ENCODE data around the gene WDR88.
"Not testable (repeated sequence)": the region's sequence is repeated elsewhere in the genome, so short reads cannot be mapped to it uniquely, and the experiment has no call there.

Gene WDR88

DNA sequence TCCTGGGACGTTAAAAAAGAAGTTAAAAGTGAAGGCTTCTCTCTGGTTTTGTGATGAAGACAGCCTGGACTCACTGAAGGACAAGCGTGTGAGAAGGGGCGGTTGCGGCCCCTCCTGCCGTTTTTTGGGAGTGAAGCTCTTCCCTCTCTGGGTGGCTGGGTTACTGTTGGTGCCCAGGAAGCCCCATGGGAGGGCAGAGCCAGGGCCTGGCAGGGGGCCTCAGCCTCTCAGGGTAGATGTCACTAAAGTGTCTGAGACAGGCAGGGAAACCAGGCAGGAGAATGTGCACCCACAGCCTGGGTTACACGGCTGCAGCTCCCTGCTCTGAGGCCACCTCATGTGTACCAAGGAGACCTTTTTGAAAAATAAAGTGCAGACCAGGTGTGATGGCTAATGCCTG, 1.5 kb upstream of the WDR88 start:
- no peak for DNase-seq

DNA sequence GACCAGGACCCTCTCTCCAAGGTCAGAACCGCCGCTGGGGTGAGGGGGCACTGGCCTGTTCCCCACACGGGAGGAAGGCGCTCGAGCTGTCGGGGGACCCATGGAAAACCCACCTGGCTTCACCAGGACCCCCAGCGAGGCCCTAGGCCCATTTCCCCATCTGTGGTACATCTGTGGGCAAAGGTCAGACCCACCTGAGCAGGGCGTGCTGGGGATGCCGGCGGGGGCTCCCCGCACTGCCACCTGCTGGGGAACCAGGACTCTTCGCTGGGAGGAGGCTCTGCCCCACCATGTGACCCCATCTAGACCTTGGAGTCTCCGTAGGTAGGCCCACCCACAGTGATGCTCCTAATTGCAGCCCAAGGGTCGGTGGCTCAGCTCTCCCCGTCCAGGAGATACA, 511 bp downstream of the WDR88 start:
- DNase-seq = no peak

DNA sequence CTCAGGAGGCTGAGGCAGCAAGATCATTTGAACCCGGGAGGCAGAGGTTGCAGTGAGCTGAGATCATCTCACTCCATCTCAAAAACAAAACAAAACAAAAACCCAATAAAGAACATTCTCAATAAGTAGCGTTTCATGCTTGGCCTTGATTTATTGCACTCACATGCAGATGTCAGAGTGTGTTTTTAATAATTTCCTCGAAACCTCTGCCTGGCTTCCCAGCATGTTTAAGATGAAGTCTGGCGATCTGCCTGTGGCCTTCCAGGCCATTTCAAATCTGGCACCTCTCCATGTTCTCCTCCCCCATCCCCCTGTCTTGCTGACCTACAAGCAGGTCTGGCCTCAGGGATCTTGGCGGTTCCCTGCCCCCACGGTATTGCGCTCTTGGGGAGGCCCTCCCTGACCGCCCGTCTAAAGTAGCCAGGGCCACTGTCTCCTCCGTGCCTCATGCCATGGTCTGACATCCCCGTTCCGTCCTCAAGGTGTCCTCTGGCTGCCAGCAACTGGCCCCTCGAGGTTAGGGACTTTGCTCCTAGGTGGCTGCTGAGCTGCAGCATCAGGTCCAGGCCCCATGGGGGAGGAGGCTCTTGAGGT, 1.6 kb downstream of the WDR88 start:
- no peak for DNase-seq

DNA sequence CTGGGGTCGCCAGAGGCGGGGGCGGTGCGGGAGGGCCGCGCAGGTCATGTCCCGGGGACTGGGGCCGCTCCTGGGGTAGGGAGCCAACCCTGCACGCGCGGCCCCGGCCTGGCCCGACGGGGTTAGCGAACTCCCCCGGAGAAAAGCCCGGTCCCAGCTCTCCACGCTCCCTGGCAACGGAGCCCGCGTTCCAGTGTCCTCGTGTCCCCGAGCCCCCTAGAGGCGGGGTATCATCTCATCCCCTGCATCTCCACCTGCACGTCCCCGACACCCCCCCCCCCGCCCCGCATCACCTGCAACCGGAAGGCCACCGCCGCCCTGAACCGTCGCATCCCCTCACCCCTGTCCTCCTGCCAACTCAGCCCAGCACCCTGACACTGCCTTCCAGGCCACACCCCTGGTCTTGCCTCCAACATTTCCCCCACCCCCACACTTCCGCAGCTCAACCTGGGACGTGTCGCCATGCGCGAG, 2.7 kb downstream of the WDR88 start:
- DNase-seq = no peak

DNA sequence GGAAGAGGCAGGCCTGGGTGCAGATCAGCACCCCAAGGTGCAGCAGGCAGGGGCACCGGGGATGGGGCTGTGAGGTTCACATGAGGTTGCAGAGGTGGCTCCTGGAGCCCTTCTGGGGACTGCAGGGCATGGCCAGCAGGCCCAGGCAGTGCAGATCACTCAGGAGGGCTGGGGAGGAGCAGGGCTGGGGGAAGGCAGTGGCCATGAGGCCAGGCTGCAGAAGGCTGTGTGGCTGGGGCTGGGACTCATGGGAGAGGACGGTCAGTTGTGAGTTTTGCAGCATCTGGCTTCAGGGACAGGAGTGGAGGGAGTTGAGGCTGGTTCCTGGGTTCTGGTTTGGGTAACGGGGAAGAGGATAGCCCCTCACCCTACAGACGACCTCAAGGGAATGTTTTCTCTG, 7.3 kb downstream of the WDR88 start:
- no peak for DNase-seq

DNA sequence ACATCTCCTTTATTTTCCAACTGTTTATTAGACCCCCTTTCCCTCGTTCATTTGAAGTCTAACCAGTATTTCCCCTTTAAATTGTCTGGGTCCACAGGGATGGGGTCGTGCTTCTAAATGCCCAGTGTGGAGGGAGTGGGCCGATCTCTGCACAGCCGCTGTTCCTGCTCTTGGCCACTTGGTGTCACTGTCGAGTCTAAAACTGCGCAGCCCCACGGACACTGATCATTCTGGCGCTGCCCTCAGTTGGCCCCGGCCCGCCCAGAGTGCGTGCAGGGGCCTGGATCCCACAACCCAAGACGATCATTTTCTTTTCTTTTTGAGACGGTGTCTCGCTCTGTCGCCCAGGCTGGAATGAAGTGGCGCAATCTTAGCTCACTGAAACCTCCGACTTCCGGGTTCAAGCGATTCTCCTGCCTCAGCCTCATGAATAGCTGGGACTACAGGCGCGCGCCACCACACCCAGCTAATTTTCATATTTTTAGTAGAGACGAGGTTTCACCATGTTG, 12.0 kb downstream of the WDR88 start:
- peak; percentile 52 for DNase-seq

DNA sequence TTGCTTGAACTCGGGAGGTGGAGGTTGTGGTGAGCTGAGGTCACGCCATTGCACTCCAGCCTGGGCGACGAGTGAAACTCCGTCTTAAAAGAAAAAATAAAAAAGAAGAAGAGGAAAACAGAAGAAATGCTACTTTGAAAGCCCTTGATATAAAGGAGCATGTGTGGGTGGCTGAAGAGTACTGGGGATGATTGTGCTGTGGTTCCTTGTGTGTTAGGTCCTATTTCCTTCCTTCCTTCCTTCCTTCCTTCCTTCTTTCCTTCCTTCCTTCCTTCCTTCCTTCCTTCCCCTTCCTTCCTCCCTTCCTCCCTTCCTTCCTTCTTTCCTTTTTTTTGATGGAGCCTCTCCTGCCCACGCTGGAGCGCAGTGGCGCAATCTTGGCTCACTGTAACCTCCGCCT, 14.3 kb downstream of the WDR88 start:
- DNase-seq = no peak

DNA sequence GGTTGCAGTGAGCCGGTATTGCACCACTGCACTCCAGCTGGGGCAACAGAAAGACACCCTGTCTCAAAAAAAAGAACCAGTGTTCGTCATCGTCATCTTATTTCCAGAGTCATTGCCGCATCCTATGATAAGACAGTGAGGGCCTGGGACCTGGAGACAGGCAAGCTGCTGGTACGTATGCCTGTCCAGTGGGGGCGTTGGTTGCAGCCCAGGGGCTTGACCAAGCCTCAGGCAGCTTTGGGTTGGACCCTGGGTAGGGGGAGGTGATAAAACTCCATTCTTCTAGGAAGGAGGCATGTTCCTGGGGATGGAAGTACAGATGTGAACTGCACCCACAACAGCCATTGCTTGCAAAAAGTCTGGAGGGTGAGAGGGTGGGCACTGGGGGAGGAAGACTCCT, 15.6 kb downstream of the WDR88 start:
- DNase-seq = no peak

DNA sequence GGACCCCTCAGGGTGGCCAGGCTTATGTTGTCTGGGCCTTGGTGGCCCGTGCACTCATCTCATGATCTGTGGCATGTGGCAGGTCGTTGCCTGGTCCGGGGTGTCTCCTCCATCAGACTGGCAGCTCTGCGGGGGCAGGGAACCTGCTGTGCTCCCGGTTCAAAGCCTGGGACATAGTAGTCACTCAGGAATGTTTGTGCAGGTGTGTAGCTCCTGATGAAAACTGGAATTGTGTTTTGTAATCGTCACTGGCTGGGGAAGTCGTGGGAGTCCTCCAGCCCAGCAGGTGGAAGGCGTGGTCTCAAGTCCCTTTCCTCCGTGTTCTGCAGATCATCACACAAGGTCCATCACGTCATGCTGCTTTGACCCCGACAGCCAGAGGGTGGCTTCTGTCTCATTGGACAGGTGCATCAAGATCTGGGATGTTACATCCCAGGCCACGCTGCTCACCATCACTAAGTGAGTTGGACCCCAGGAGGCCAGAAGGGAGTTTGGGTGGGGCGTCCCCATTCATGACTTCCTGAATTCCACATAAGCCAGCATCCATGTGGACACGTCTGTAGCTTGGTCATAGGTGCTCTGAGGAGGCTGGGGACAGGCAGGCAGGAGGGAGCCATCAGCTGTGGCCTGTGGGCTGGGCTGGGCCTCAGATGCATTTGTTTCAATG, 19.1 kb downstream of the WDR88 start:
- DNase-seq = peak; percentile 52

DNA sequence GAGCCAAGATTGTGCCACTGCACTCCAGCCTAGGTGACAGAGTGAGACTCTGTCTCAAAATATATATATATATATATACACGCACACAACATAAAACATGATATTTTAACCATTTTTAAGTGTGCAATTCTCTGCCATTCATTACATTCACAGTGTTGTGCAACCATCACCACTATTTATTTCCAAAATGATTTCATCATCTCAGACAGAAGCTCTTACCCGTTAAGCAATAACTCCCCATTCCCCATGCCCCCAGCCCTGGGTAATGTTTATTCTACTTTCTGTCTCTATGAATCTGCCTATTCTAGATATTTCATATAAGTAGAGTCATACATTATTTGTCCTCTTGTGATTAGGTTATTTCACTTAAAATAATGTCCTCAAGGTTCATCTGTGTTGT, 20.3 kb downstream of the WDR88 start:
- DNase-seq = no peak

DNA sequence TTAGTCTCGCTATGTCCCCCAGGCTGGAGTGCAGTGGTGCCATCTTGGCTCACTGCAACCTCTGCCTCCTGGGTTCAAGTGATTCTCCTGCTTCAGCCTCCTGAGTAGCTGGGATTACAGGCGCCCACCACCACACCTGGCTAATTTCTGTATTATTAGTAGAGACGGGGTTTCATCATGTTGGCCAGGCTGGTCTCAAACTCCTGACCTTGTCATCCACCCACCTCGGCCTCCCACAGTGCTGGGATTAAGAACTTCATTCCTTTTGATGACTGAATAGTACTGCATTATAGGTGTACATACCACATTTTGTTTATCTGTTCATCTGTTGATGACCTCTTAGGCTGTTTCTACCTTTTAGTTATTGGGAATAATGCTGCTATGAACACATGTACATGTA, 20.7 kb downstream of the WDR88 start:
- DNase-seq = not testable (repeated sequence)

DNA sequence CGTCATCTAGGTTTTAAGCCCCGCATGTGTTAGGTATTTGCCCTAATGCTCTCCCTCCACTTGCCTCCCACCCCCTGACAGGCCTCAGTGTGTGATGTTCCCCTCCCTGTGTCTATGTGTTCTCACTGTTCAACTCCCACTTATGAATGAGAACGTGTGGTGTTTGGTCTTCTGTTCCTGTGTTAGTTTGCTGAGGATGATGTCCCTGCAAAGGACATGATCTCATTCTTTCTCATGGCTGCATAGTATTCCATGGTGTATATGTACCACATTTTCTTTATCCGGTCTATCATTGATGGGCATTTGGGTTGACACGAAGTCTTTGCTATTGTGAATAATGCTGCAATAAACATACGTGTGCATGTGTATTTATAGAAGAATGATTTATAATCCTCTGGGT, 22.4 kb downstream of the WDR88 start:
- DNase-seq = not testable (repeated sequence)

DNA sequence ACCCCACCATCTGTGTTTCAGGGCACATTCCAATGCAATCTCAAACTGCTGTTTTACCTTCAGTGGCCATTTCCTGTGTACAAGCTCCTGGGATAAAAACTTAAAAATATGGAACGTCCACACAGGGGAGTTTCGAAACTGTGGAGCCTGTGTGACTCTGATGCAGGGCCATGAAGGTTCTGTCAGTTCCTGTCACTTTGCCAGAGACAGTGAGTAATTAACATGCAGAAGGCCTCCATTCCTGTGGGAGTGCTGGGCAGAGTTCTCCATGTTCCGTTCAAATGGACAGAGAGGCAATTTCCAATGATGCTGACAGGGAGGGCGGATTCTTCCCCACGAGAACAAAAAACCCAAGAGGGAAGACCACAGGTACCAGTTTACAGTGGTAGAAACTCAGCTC, 24.4 kb downstream of the WDR88 start:
- no peak for DNase-seq

DNA sequence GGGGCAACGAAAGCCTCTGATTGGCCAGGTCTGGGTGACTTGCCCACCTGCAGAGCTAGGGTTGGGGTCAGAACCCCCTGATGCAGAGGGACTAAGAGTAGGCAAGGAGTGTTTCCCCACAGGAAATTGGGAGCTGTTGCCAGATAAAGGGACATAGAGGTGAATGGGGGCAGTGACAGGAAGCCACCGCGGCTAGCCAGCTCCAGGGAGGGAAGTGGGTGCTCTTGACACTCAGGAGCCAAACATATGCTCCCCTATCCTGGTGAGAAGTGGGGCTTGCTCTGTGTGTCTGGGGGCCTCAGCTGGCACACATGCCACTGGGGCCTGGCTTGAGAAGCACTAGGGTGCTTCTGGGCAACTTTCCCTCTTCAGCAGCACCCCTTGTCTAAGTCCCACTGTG, 26.0 kb downstream of the WDR88 start:
- no peak for DNase-seq

DNA sequence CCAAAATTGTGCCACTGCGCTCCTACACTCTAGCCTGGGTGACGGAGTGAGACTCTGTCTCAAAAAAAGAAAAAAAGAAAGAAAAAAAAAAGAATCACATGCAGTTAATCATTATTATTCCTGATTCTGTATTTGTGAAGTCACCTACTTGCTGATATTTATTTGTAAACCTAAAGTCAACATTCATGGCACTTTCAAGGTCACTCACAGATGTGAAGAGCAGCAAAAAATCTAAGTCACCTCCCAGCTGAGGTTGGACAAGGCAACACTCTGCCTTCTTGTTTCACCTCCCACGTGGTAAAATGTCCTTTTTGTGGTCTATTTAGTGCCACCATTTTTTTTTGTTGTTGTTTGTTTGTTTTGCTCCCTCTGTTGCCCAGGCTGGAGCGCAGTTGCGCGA, 26.5 kb downstream of the WDR88 start:
- no peak for DNase-seq

DNA sequence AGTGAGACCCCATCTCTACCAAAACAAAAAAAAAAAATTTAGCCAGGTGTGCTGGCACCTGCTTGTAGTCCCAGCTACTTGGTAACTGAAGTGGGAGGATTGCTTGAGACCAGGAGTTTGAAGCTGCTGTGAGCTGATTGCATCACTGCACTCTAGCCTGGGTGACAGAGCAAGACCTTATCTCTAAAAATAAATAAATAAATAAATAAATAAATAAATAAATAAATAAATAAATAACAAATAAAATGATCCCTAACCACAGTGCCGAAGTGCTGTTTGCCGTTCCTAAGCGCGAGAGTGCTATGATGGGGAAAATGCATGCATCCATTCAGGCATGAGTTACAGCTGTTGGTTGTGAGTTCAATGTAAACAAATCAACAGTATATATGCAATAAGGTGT, 27.2 kb downstream of the WDR88 start:
- no peak for DNase-seq

DNA sequence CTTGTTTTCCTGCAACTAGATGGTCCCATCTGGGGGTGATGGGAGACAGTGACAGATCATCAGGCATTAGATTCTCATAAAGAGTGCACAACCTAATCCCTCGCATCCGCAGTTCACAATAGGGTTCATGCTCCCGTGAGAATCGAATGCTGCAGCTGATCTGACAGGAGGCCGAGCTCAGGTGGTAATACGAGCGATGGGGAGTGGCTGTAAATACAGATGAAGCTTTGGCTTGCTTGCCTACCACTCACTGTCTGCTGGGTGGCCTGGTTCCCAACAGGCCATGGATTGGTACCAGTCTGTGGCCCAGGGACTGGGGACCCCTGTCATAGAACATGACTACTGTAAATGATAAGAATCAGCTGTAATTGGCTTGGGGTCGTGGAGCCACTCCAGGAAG, 28.0 kb downstream of the WDR88 start:
- no peak for DNase-seq

DNA sequence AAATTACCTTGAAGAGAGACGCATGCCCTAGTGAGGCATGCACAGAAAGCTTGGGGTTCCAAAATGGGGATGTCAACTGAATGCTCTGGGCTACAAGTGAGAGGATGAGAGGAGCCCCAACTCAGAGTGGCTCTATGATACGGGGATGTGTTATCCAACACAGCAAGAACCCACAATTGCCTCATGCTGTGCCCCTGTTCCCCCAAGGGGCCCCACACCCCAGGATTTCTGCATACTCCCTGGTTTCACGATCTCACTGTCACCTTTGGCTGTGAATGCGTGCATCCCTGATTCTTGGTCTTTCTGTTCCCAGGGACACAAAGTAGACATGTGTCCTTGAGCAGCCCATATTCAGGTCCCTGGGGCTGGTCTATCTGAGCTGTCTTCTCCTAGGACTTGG, 29.3 kb downstream of the WDR88 start:
- no peak for DNase-seq

DNA sequence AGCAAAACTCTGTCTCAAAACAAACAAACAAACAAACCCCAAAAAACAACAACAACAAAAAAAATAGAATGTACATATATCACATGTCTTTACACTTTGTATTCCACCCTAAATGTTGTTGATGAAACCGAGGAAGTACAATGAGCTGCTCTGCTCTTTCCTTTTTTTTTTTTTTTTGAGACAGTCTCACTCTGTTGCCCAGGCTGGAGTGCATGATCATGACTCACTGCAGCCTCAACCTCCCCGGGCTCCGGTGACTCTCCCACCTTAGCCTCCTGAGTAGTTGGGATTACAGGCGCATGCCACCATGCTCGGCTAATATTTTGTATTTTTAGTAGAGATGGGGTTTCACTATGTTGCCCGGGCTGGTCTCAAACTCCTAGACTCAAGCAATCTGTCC, 31.6 kb downstream of the WDR88 start:
- no peak for DNase-seq

DNA sequence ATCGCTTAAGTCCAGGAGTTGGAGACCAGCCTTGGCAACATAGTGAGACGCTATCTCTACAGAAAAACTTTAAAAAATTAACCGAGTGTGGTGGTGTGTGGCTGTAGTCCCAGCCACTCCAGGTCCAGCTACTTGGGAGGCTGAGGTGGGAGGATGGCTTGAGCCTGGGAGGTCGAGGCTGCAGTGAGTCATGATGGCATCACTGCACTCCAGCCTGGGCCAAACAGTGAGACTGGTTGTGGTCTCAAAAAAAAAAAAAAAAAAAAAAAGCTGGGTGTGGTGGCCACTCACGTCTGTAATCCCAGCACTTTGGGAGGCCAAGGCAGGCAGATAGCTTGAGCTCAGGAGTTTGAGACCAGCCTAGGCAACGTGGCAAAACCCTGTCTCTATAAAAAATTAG, 34.1 kb downstream of the WDR88 start:
- not testable (repeated sequence) for DNase-seq

DNA sequence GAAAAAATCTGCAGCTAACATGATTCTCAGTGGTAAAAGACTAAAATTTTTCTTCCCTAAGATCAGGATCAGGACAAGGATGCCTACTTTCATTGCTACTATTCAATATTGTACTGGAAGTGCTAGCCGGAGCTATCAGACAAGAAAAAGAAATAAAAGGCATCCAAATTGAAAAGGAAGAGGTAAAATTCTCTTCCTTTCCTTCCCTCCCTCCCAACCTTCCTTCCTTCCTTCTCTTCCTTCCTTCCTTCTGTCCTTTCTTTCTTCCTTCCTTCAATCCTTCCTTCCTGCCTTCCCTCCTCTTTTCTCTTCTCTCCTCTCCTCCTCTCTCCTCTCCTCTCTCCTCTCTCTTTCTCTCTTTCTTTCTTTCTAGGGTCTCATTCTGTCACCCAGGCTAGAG, 35.5 kb downstream of the WDR88 start:
- DNase-seq = no peak

DNA sequence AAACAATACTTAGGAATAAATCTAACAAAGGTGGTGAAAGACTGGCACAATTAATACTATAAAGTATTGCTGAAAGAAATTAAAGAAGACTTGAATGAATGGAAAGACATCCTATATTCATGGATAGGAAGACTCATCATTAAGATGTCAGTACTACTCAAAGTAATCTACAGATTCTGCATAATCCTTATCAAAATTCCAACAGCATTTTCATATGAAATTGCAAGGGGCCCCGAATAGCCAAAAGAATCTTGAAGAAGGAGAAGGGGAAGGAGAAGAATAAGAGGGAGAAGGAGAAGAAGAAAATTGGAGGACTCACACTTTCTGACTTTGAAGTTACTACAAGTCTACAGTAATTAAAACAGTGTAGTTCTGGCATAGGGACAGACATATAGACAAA, 36.6 kb downstream of the WDR88 start:
- no peak for DNase-seq

DNA sequence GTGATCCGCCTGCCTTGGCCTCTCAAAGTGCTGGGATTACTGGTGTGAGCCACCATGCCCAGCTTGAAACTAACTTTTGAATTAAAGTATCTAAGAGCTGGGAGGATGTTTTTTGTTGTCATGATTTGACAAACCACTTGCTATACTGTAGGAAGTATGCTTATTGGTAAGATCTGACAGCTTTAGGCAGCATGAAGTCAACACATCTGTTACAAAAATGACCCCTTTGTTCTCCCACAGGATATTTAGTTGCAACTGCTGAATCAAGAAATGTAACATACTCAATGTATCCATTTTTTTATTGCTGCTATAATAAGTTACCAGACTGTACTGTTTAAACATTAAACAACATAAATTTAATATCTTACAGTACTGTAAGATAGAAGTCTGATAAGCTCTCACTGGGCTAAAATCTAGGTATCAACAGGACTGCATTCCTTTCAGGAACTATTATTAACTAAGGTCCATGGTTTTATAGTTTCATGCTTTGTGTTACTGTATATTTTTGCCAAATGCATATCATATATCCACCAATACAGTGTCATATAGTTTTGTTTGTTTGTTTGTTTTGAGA, 39.4 kb downstream of the WDR88 start:
- DNase-seq = no peak

DNA sequence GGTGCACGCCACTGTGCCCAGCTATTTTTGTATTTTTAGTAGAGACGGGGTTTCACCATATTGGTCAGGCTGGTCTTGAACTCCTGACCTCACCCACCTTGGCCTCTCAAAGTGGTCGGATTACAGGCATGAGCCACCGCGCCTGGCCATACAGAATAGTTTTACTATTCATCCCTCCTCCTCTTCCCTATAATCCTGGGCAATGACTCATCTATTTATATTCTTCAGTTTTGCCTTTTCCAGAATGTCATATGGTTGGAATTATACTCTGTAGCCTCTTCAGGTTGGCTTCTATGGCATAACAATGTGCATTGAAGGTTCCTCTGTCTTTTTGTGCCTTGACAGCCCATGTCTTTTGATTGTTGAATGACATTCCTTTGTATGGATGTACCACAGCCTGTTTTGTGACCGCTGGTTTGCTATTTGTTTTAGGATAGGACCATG, 40.0 kb downstream of the WDR88 start:
- DNase-seq = no peak

DNA sequence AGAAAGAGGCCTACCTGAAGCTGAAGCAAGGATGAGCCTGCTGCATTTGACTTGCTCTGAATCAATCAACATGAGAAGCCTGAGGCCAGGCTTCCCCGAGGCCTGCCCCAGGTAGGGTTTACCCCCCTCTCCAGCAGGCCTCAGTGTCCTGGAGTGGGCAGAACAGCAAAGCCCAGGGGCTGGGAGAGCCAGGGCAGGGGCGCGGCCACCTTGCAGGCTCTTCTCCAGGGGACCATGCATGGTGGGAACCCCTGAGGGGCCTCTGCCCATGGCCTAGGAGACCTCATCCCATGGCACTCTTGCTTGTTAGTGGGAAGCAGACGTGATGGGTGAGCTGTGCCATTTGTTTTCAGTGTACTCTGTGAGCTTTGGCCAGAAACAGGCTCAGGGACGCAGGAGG, 42.3 kb downstream of the WDR88 start:
- DNase-seq = no peak
